Natural killer cell treated with Interleukin-12 subunit alpha and Interleukin-12 subunit beta and Interleukin-15 and Interleukin-18, amount 100 ng/mL, for 72 hours (primary cell): ENCODE measurements around the gene EVX2. TPM values are rescaled to one million over a fixed set of nuclear protein-coding genes. Genes with fewer than 3 reads are reported as not detected.
A peak's percentile ranks its signal among the peaks of the same experiment; 100 is the strongest.

ENCODE experiments used
- ATAC-seq, 2 donors: fragments of 150-1000 bp; cut with Tn5 transposase in 1 of 2; sonication (Bioruptor Pico), chemical (Tn5 transposase) in 1 of 2; 2 replicates each; pipeline ENCODE4 v1.10.0; 2021
- DNase-seq: peaks from one replicate; pipeline ENCODE4 v3.0.0; 2022; ENCODE audit warnings: low spot score
- H3K27ac Mint-ChIP-seq, 2 donors: 1 replicate in 1 of 2; 2 replicates in 1 of 2; pipeline ENCODE4 v1.8.0; 2022; ENCODE audit warnings: mixed read lengths in 2 of 2, mild to moderate bottlenecking in 1 of 2, moderate library complexity in 1 of 2
- H3K27me3 Mint-ChIP-seq, 2 donors: 1 replicate in 1 of 2; 2 replicates in 1 of 2; pipeline ENCODE4 v1.8.0; 2022; ENCODE audit warnings: mixed read lengths in 2 of 2
- H3K36me3 Mint-ChIP-seq: one replicate; pipeline ENCODE4 v1.8.0; 2022; ENCODE audit warnings: mixed read lengths
- H3K4me1 Mint-ChIP-seq, 2 donors: 1 replicate in 1 of 2; 2 replicates in 1 of 2; pipeline ENCODE4 v1.8.0; 2022; ENCODE audit warnings: low read depth in 2 of 2, mixed read lengths in 2 of 2, mild to moderate bottlenecking in 1 of 2
- H3K4me3 Mint-ChIP-seq: one replicate; pipeline ENCODE4 v1.8.0; 2022; ENCODE audit warnings: mixed read lengths
- H3K9me3 Mint-ChIP-seq: 2 replicates; pipeline ENCODE4 v1.8.0; 2022; ENCODE audit warnings: mixed read lengths
- total RNA-seq, 2 donors: library from RNA; stranded (reverse); gene quantifications; one replicate each; pipeline ENCODE4 v1.2.3, GENCODE V29; 2022

Gene EVX2
- total RNA-seq, 2 donors from 2014 or later, result not detected

DNA sequence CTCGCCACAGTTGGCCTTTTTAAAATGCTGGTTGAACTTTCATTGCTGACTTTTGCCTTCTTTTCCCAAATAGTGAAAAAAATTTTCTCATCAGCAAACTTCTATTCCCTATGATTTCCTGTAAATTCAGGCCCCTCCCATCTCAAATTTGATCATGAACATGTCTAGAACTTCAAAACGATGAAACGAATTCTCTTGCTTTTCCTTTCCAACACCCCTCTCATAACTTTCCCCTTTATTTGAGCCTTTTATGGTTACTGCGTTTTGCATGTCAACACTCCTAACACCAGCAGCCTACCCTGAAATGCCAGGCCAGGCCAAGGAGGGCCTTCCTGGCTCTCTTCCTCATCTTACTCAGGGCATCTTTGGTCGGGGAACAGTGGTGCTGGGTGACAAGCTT, 7.1 kb upstream of the EVX2 start:
- H3K4me1 Mint-ChIP-seq, result peaks cover 5 to 14% of the 10 kb centered on the region in 2 donors
- peaks cover 6% of the 10 kb centered on the region for H3K36me3 Mint-ChIP-seq
- H3K9me3 Mint-ChIP-seq, result no peaks in the 10 kb centered on the region
- no peak for DNase-seq
- no peak for ATAC-seq
- peaks cover 58 to 84% of the 10 kb centered on the region in 2 donors for H3K27me3 Mint-ChIP-seq
- H3K27ac Mint-ChIP-seq, result no peak overlapping the region
- H3K4me3 Mint-ChIP-seq, result no peak overlapping the region

DNA sequence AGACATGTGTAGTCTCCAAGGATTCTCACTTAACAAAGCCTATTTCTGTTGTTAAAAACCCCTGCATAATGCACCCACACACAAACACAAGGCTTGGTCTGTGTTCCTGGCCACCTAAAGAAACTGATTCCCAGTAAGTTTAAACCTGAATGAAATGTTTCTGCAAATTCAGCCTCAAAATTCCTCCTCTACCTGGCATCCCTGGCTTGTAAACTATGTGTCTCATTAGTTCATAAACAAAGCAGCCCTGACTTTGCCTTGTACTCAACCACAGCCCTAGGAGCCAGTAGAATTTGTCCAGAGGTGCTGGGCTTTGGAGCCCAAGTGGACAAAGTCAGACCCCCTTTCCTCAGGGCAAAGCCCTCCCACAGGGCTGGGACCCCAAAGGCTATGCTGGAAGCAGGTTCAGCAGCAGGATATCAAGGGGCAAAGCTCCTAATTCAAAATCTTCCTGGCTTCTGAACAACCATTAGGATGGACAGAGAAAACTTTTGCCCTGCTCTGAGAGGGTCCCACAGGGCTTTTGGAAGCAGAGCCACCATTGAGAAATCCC, 6.2 kb upstream of the EVX2 start:
- Mint-ChIP-seq H3K27ac (no peak overlapping the region), H3K4me3 (no peak overlapping the region), H3K4me1 (peaks cover 5 to 14% of the 10 kb centered on the region in 2 donors), H3K36me3 (peaks cover 6% of the 10 kb centered on the region), H3K9me3 (no peaks in the 10 kb centered on the region), H3K27me3 (peaks cover 53 to 80% of the 10 kb centered on the region in 2 donors)
- DNase-seq, result no peak
- no peak for ATAC-seq

GRCh38 chr2:176088937-176089842, 5.4 kb upstream of the EVX2 start:
- ATAC-seq (no peak), DNase-seq (no peak)
- Mint-ChIP-seq H3K4me3 (no peak overlapping the region), H3K36me3 (peaks cover 6% of the 10 kb centered on the region), H3K27ac (no peak overlapping the region), H3K9me3 (no peaks in the 10 kb centered on the region), H3K27me3 (peaks cover 53 to 80% of the 10 kb centered on the region in 2 donors), H3K4me1 (peaks cover 5 to 14% of the 10 kb centered on the region in 2 donors)

GRCh38 chr2:176088048-176088936, 4.5 kb upstream of the EVX2 start:
- Mint-ChIP-seq H3K27me3 (peaks cover 52 to 80% of the 10 kb centered on the region in 2 donors), H3K4me3 (peak overlapping the region; percentile 58), H3K36me3 (peaks cover 12% of the 10 kb centered on the region), H3K27ac (no peak overlapping the region), H3K4me1 (peaks cover 5 to 11% of the 10 kb centered on the region in 2 donors), H3K9me3 (no peaks in the 10 kb centered on the region)
- ATAC-seq, result no peak
- DNase-seq, result no peak

GRCh38 chr2:176087330-176088047, 3.7 kb upstream of the EVX2 start:
- H3K9me3 Mint-ChIP-seq, result no peaks in the 10 kb centered on the region
- DNase-seq, result no peak
- no peak overlapping the region for H3K27ac Mint-ChIP-seq
- H3K4me3 Mint-ChIP-seq, result no peak overlapping the region
- peaks cover 5 to 11% of the 10 kb centered on the region in 2 donors for H3K4me1 Mint-ChIP-seq
- peaks cover 12% of the 10 kb centered on the region for H3K36me3 Mint-ChIP-seq
- ATAC-seq, result no peak
- peaks cover 50 to 88% of the 10 kb centered on the region in 2 donors for H3K27me3 Mint-ChIP-seq

- Mint-ChIP-seq H3K36me3 (peaks cover 17% of the 10 kb centered on the region), H3K27ac (no peak overlapping the region)
Observed at GRCh38 chr2:176085861-176086771, 2.4 kb upstream of the EVX2 start.

GRCh38 chr2:176085120-176085788, 1.5 kb upstream of the EVX2 start:
- DNase-seq (no peak), ATAC-seq (no peak)
- peaks cover 17% of the 10 kb centered on the region for H3K36me3 Mint-ChIP-seq
- peaks cover 44 to 79% of the 10 kb centered on the region in 2 donors for H3K27me3 Mint-ChIP-seq
- H3K4me1 Mint-ChIP-seq, result peaks cover 0 to 8% of the 10 kb centered on the region in 2 donors
- H3K27ac Mint-ChIP-seq, result no peak overlapping the region
- H3K9me3 Mint-ChIP-seq, result no peaks in the 10 kb centered on the region
- H3K4me3 Mint-ChIP-seq, result no peak overlapping the region

More at GRCh38 chr2:176085861-176086771, 2.4 kb upstream of the EVX2 start:
- Mint-ChIP-seq H3K9me3 (no peaks in the 10 kb centered on the region), H3K4me3 (no peak overlapping the region), H3K27me3 (peaks cover 45 to 84% of the 10 kb centered on the region in 2 donors), H3K4me1 (peaks cover 0 to 8% of the 10 kb centered on the region in 2 donors)
- DNase-seq (no peak), ATAC-seq (no peak)

DNA sequence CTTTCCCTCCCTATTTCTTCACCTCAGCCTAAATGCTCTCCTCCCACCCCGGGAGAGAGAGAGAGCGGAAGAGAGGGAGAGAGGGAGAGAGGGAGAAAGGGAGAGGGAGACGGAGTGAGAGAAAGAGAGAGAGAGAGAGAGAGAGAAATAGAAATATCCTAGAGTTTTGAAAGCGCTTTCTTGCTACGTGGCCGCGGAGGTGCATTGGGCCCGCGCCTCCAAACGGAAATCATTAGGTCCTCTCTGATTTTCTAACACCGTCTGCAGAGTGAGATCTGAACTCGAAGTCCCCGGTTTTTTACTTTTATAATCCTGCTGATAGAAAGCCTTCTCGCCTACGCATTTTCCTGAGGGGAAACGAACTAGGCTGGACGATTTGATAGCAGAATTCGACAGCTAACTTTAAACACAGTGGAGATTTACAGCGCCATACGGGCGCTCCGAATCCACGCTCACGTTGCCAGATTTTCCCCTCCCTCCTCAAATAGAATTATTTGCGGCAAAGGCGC, 903 bp upstream of the EVX2 start:
- no peak overlapping the region for H3K27ac Mint-ChIP-seq
- H3K27me3 Mint-ChIP-seq, result peaks cover 41 to 74% of the 10 kb centered on the region in 2 donors
- H3K4me3 Mint-ChIP-seq, result no peak overlapping the region
- H3K9me3 Mint-ChIP-seq, result no peaks in the 10 kb centered on the region
- ATAC-seq, result no peak
- DNase-seq, result no peak
- peaks cover 17% of the 10 kb centered on the region for H3K36me3 Mint-ChIP-seq
- H3K4me1 Mint-ChIP-seq, result peaks cover 0 to 8% of the 10 kb centered on the region in 2 donors

- H3K9me3 Mint-ChIP-seq, result no peaks in the 10 kb centered on the region
- peaks cover 5 to 11% of the 10 kb centered on the region in 2 donors for H3K4me1 Mint-ChIP-seq
- ATAC-seq (peak in 1 of 2 donors; percentile 10), DNase-seq (no peak)
- H3K36me3 Mint-ChIP-seq, result peaks cover 30% of the 10 kb centered on the region
- peak overlapping the region; percentile 5 for H3K4me3 Mint-ChIP-seq
- H3K27me3 Mint-ChIP-seq, result peaks cover 47 to 76% of the 10 kb centered on the region in 2 donors
- peak overlapping the region; percentile 37 to 40 for H3K27ac Mint-ChIP-seq
Observed at GRCh38 chr2:176082824-176083751, 674 bp downstream of the EVX2 start.

DNA sequence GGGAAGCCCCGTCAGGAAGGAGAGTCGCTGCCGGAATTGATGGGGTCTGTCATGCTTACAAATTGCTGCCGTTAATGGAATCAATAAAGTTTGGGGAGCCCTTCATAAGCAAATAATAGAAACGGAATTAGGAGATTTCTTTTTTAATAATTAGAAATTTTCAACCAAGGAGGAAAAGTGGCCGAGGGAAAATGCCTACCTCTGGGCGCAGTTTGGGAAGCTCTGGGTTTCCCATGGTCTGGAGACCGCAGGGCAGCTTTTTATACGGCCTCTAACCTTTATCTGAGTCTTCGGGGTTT, 1.3 kb downstream of the EVX2 start:
- peak overlapping the region in 1 of 2 donors; percentile 37 for H3K27ac Mint-ChIP-seq
- no peak overlapping the region for H3K4me3 Mint-ChIP-seq
- no peaks in the 10 kb centered on the region for H3K9me3 Mint-ChIP-seq

More for the DNA sequence above, 1.3 kb downstream of the EVX2 start:
- Mint-ChIP-seq H3K36me3 (peaks cover 30% of the 10 kb centered on the region), H3K27me3 (peaks cover 47 to 71% of the 10 kb centered on the region in 2 donors), H3K4me1 (peaks cover 5 to 9% of the 10 kb centered on the region in 2 donors)
- DNase-seq, result no peak
- no peak for ATAC-seq
